KMS-11 (cell line): ENCODE results near the gene CTPS2.
"Not testable (repeated sequence)": the region's sequence is repeated elsewhere in the genome, so short reads cannot be mapped to it uniquely, and the experiment has no call there.

Experiments
- H2AFZ ChIP-seq: fragments of 200-600 bp; sonication (generic); 2 replicates; pipeline ENCODE4 v1.6.1; 2016; ENCODE audit warnings: antibody characterized with exemption, mixed run types, low read depth
- H3K27ac ChIP-seq: fragments of 200-600 bp; sonication (generic); 2 replicates; pipeline ENCODE4 v1.6.1; 2016; ENCODE audit warnings: mild to moderate bottlenecking, mixed run types
- H3K27me3 ChIP-seq: fragments of 200-600 bp; sonication (generic); 2 replicates; pipeline ENCODE4 v1.6.1; 2017; ENCODE audit warnings: mild to moderate bottlenecking, low read depth, mixed run types, moderate library complexity; ENCODE audit not compliant: insufficient read depth
- H3K36me3 ChIP-seq: fragments of 200-600 bp; sonication (generic); 2 replicates; pipeline ENCODE4 v1.6.1; 2017; ENCODE audit warnings: mild to moderate bottlenecking, mixed run types; ENCODE audit not compliant: insufficient read depth
- H3K4me1 ChIP-seq: fragments of 200-600 bp; sonication (generic); 2 replicates; pipeline ENCODE4 v1.6.1; 2016; ENCODE audit warnings: mild to moderate bottlenecking, low read depth, mixed run types; ENCODE audit not compliant: poor library complexity, severe bottlenecking
- H3K4me2 ChIP-seq: fragments of 200-600 bp; sonication (generic); 2 replicates; pipeline ENCODE4 v1.7.0; 2016; ENCODE audit warnings: mild to moderate bottlenecking, mixed run types
- H3K4me3 ChIP-seq: fragments of 200-600 bp; sonication (generic); IDR thresholded peaks from 2 replicates; pipeline ENCODE4 v1.6.1; 2017; ENCODE audit warnings: low read depth, low read length, mixed read lengths; ENCODE audit not compliant: insufficient read depth
- H3K79me2 ChIP-seq: fragments of 200-600 bp; sonication (generic); 2 replicates; pipeline ENCODE4 v1.6.1; 2016; ENCODE audit warnings: low read depth, mixed run types; ENCODE audit not compliant: insufficient read depth
- H3K9ac ChIP-seq: fragments of 200-600 bp; sonication (generic); 2 replicates; pipeline ENCODE4 v1.6.1; 2016; ENCODE audit warnings: mild to moderate bottlenecking, mixed run types
- H4K20me1 ChIP-seq: fragments of 200-600 bp; sonication (generic); 2 replicates; pipeline ENCODE4 v1.6.1; 2016; ENCODE audit warnings: mild to moderate bottlenecking, mixed run types; ENCODE audit not compliant: insufficient read depth
- CTCF ChIP-seq: fragments of 200-600 bp; sonication (generic); conservative IDR thresholded peaks from 2 replicates; pipeline ENCODE4 v1.6.1; 2017; ENCODE audit warnings: low read depth, mild to moderate bottlenecking, antibody characterized with exemption, low read length, moderate library complexity, mixed read lengths

Gene CTPS2

GRCh38 chrX:16629909-16630308, 82.6 kb downstream of the CTPS2 start:
- no peak overlapping the region for H3K4me2 ChIP-seq
- H3K9ac ChIP-seq, result no peak overlapping the region
- TF ChIP-seq CTCF, result no peak
- H2AFZ ChIP-seq, result no peak overlapping the region
- no peak overlapping the region for H3K27ac ChIP-seq
- H3K4me1 ChIP-seq, result no peaks in the 10 kb centered on the region
- H4K20me1 ChIP-seq, result no peaks in the 10 kb centered on the region
- H3K79me2 ChIP-seq, result no peaks in the 10 kb centered on the region
- H3K36me3 ChIP-seq, result no peaks in the 10 kb centered on the region
- no peaks in the 10 kb centered on the region for H3K27me3 ChIP-seq
- no peak overlapping the region for H3K4me3 ChIP-seq

- Histone ChIP-seq H2AFZ (no peak overlapping the region), H3K36me3 (no peaks in the 10 kb centered on the region), H3K4me3 (no peak overlapping the region), H3K9ac (no peak overlapping the region), H3K4me2 (no peak overlapping the region), H3K79me2 (no peaks in the 10 kb centered on the region), H3K27me3 (no peaks in the 10 kb centered on the region), H3K27ac (no peak overlapping the region), H3K4me1 (no peaks in the 10 kb centered on the region), H4K20me1 (no peaks in the 10 kb centered on the region)
- TF ChIP-seq CTCF, result no peak
Observed at GRCh38 chrX:16628946-16629595, 83.4 kb downstream of the CTPS2 start.

GRCh38 chrX:16628511-16628910, 84.0 kb downstream of the CTPS2 start:
- H3K36me3 ChIP-seq, H3K27me3 ChIP-seq, H3K4me3 ChIP-seq, H4K20me1 ChIP-seq, H3K79me2 ChIP-seq, H2AFZ ChIP-seq, H3K9ac ChIP-seq, H3K4me2 ChIP-seq, H3K27ac ChIP-seq, H3K4me1 ChIP-seq: not testable (repeated sequence)

GRCh38 chrX:16619024-16619423, 93.4 kb downstream of the CTPS2 start:
- Histone ChIP-seq H3K27me3 (no peaks in the 10 kb centered on the region), H2AFZ (no peak overlapping the region), H3K9ac (no peak overlapping the region), H3K27ac (no peak overlapping the region), H3K36me3 (no peaks in the 10 kb centered on the region), H3K4me1 (no peaks in the 10 kb centered on the region), H3K4me2 (no peak overlapping the region), H3K4me3 (no peak overlapping the region), H3K79me2 (no peaks in the 10 kb centered on the region), H4K20me1 (no peaks in the 10 kb centered on the region)
- no peak for TF ChIP-seq CTCF

- Histone ChIP-seq H3K4me3 (no peak overlapping the region), H4K20me1 (no peaks in the 10 kb centered on the region), H3K4me1 (no peaks in the 10 kb centered on the region), H3K4me2 (no peak overlapping the region), H3K27me3 (no peaks in the 10 kb centered on the region), H3K27ac (no peak overlapping the region), H3K9ac (no peak overlapping the region), H3K36me3 (no peaks in the 10 kb centered on the region), H3K79me2 (no peaks in the 10 kb centered on the region), H2AFZ (no peak overlapping the region)
- no peak for TF ChIP-seq CTCF
Observed at GRCh38 chrX:16618422-16618821, 94.0 kb downstream of the CTPS2 start.
